Breast epithelium (tissue), 3 donors: ENCODE results near the gene C12orf56.
"Not testable (repeated sequence)": the region's sequence is repeated elsewhere in the genome, so short reads cannot be mapped to it uniquely, and the experiment has no call there.

Source experiments
- POLR2A ChIP-seq: fragments of 450-650 bp; IDR thresholded peaks from one replicate; pipeline ENCODE4 v1.6.1; 2016; ENCODE audit warnings: antibody characterized with exemption, mild to moderate bottlenecking, moderate library complexity
- POLR2AphosphoS5 ChIP-seq, 3 donors: sonication (generic); formaldehyde crosslinking; IDR thresholded peaks; one replicate each; pipeline ENCODE4 v1.6.1; 2017; ENCODE audit warnings: antibody characterized with exemption in 3 of 3
- TF ChIP-seq, protein P1 (sequence below), 3 donors: fragments of 450-650 bp; IDR thresholded peaks; one replicate each; pipeline ENCODE4 v1.5.1; 2016 to 2017; ENCODE audit warnings: antibody characterized with exemption in 3 of 3, mild to moderate bottlenecking in 3 of 3, moderate library complexity in 3 of 3

DNA sequence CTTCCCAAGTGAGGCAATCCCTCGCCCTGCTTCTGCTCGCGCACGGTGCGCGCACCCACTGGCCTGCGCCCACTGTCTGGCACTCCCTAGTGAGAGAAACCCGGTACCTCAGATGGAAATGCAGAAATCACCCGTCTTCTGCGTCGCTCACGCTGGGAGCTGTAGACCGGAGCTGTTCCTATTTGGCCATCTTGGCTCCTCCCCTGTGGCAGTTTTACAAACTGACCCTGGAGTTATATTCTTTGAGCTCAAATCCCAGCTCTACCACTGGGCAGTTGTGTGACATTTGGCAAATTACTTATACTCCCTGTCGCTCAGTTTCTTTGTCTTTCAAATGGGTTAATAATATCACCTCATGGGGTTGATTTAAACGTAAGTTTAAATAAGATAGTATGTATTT lies 97.4 kb downstream of the C12orf56 start:
- TF ChIP-seq, protein P1, sequence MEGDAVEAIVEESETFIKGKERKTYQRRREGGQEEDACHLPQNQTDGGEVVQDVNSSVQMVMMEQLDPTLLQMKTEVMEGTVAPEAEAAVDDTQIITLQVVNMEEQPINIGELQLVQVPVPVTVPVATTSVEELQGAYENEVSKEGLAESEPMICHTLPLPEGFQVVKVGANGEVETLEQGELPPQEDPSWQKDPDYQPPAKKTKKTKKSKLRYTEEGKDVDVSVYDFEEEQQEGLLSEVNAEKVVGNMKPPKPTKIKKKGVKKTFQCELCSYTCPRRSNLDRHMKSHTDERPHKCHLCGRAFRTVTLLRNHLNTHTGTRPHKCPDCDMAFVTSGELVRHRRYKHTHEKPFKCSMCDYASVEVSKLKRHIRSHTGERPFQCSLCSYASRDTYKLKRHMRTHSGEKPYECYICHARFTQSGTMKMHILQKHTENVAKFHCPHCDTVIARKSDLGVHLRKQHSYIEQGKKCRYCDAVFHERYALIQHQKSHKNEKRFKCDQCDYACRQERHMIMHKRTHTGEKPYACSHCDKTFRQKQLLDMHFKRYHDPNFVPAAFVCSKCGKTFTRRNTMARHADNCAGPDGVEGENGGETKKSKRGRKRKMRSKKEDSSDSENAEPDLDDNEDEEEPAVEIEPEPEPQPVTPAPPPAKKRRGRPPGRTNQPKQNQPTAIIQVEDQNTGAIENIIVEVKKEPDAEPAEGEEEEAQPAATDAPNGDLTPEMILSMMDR (IDR thresholded peaks at IDR 0.05), result not testable (repeated sequence)
- TF ChIP-seq POLR2AphosphoS5 (IDR thresholded peaks at IDR 0.05); POLR2A: not testable (repeated sequence)
